HG03066 (cell line): ENCODE measurements around the gene SNAI3.

ENCODE experiments used
- ATAC-seq: cut with Tn5 transposase; IDR thresholded peaks from one replicate; pipeline ENCODE4 v1.9.1; 2021; ENCODE audit warnings: low read depth; ENCODE audit not compliant: unreplicated experiment

Gene SNAI3

GRCh38 chr16:88706229-88706964 is 20.1 kb upstream of the SNAI3 start, which contains the start of the genes CTU2 and RNF166:
CTU2 (plus strand) TSS chr16:88706503; CDS start chr16:88706531, 28 bp downstream.
RNF166 (minus strand) TSS chr16:88706408; CDS start chr16:88706325, 83 bp downstream.
- peak; percentile 66 for ATAC-seq

- peak; percentile 11 for ATAC-seq
These were observed 19.5 kb upstream of the SNAI3 start for GRCh38 chr16:88705801-88706228.

- ATAC-seq, result no peak
These were observed 18.9 kb upstream of the SNAI3 start for GRCh38 chr16:88705076-88705684.

GRCh38 chr16:88703486-88704309 is 17.4 kb upstream of the SNAI3 start:
- no peak for ATAC-seq

- ATAC-seq, result no peak
These were observed 16.3 kb upstream of the SNAI3 start for GRCh38 chr16:88702371-88703210.

GRCh38 chr16:88701581-88702370 is 15.5 kb upstream of the SNAI3 start:
- no peak for ATAC-seq

GRCh38 chr16:88700636-88701482 is 14.6 kb upstream of the SNAI3 start:
- ATAC-seq, result peak; percentile 78

- ATAC-seq, result no peak
These were observed 14.0 kb upstream of the SNAI3 start for GRCh38 chr16:88700322-88700635.

GRCh38 chr16:88699180-88699579 is 12.9 kb upstream of the SNAI3 start:
- ATAC-seq, result no peak

GRCh38 chr16:88698646-88699045 is 12.3 kb upstream of the SNAI3 start:
- ATAC-seq, result no peak

- ATAC-seq, result no peak
These were observed 11.7 kb upstream of the SNAI3 start for GRCh38 chr16:88697831-88698615.

- ATAC-seq, result no peak
These were observed 11.0 kb upstream of the SNAI3 start for GRCh38 chr16:88697116-88697830.

- no peak for ATAC-seq
These were observed 10.1 kb upstream of the SNAI3 start for GRCh38 chr16:88696441-88696840.

- ATAC-seq, result no peak
These were observed 9.4 kb upstream of the SNAI3 start for GRCh38 chr16:88695753-88696152.

- ATAC-seq, result no peak
These were observed 8.9 kb upstream of the SNAI3 start for GRCh38 chr16:88695218-88695617.

- no peak for ATAC-seq
These were observed 8.1 kb upstream of the SNAI3 start for GRCh38 chr16:88694221-88695087.
